Lower leg skin (tissue), 3 donors: ENCODE data around the gene NRF1.

Experiments used
- POLR2A ChIP-seq, 2 donors: fragments of 450-650 bp; IDR thresholded peaks; one replicate each; pipeline ENCODE4 v1.6.1; 2016 to 2017; ENCODE audit warnings: antibody characterized with exemption in 2 of 2, mild to moderate bottlenecking in 1 of 2, moderate library complexity in 1 of 2
- TF ChIP-seq, protein P1 (sequence below), 3 donors: fragments of 450-650 bp; IDR thresholded peaks; one replicate each; pipeline ENCODE4 v1.5.1; 2016; ENCODE audit warnings: antibody characterized with exemption in 3 of 3, mild to moderate bottlenecking in 3 of 3, moderate library complexity in 2 of 3

DNA sequence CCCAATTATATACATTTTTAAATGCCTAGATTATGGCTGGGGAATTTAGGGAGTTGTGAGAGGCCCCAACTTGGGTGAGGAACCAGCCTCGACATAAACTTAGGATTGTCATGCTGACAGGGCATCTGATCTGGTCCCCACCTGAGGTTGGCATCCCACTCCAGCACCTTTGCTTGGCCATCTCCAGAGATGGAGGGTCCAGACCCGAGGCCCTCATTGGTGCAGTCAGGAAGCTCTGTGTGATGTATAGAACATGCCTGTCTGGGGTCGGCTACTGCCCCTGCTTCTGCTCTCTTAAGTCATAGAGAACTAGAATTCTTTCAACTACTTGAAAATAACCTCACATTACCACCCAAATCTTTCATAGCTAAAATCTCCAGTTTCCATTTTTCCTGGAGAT lies 153.8 kb downstream of the NRF1 start:
- no peak for TF ChIP-seq POLR2A (IDR thresholded peaks at IDR 0.05)
- TF ChIP-seq, protein P1, sequence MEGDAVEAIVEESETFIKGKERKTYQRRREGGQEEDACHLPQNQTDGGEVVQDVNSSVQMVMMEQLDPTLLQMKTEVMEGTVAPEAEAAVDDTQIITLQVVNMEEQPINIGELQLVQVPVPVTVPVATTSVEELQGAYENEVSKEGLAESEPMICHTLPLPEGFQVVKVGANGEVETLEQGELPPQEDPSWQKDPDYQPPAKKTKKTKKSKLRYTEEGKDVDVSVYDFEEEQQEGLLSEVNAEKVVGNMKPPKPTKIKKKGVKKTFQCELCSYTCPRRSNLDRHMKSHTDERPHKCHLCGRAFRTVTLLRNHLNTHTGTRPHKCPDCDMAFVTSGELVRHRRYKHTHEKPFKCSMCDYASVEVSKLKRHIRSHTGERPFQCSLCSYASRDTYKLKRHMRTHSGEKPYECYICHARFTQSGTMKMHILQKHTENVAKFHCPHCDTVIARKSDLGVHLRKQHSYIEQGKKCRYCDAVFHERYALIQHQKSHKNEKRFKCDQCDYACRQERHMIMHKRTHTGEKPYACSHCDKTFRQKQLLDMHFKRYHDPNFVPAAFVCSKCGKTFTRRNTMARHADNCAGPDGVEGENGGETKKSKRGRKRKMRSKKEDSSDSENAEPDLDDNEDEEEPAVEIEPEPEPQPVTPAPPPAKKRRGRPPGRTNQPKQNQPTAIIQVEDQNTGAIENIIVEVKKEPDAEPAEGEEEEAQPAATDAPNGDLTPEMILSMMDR (IDR thresholded peaks at IDR 0.05) = no peak
